Small intestine (tissue), 7 donors: ENCODE measurements around the gene UBE2J2. TPM values are rescaled to one million over a fixed set of nuclear protein-coding genes. Genes with fewer than 3 reads are reported as not detected.

Experiments
- DNase-seq, 2 donors: peaks; one replicate each; pipeline versions ENCODE4 v3.0.0 to v3.0.0-alpha.2; 2013
- FAIRE-seq: peaks from 2 replicates; lab custom pipeline; 2012; peaks lifted over from hg19 to GRCh38; lab: Jason Lieb, UNC
- H3K27ac ChIP-seq, 3 donors: one replicate each; pipeline ENCODE4 v1.5.1; 2013; ENCODE audit warnings: low read length in 2 of 3, mild to moderate bottlenecking in 2 of 3, control low read depth in 1 of 3, inconsistent platforms in 1 of 3, low read depth in 1 of 3, moderate library complexity in 1 of 3
- H3K27me3 ChIP-seq, 3 donors: one replicate each; pipeline ENCODE4 v1.6.1; 2013; ENCODE audit warnings: low read length in 3 of 3, inconsistent platforms in 1 of 3; ENCODE audit not compliant: control insufficient read depth in 3 of 3, insufficient read depth in 3 of 3
- H3K36me3 ChIP-seq, 3 donors: one replicate each; pipeline ENCODE4 v1.6.1; 2013; ENCODE audit warnings: low read length in 3 of 3, inconsistent platforms in 1 of 3, low read depth in 1 of 3, mild to moderate bottlenecking in 1 of 3, moderate library complexity in 1 of 3; ENCODE audit not compliant: control insufficient read depth in 3 of 3, insufficient read depth in 2 of 3
- H3K4me1 ChIP-seq, 3 donors: one replicate each; pipeline ENCODE4 v1.6.1; 2013; ENCODE audit warnings: low read length in 2 of 3, inconsistent platforms in 1 of 3, low read depth in 1 of 3, mild to moderate bottlenecking in 1 of 3, moderate library complexity in 1 of 3; ENCODE audit not compliant: control insufficient read depth in 3 of 3, insufficient read depth in 2 of 3
- H3K4me3 ChIP-seq, 3 donors: one replicate each; pipeline ENCODE4 v1.5.1; 2013; ENCODE audit warnings: low read length in 3 of 3, control low read depth in 1 of 3, inconsistent platforms in 1 of 3, low read depth in 1 of 3, mild to moderate bottlenecking in 1 of 3, moderate library complexity in 1 of 3
- H3K9me3 ChIP-seq, 2 donors: one replicate each; pipeline ENCODE4 v1.6.1; 2013; ENCODE audit warnings: low read depth in 1 of 2, low read length in 1 of 2; ENCODE audit not compliant: control insufficient read depth in 2 of 2, insufficient read depth in 1 of 2
- WGBS, 3 donors: extraction: QIAGEN DNeasy Blood & Tissue Kit; methylation state at CpG; one replicate each; pipeline ENCODE4 v1.1.7; 2013; 5-methylcytosine and 5-hydroxymethylcytosine counted together
- polyA plus RNA-seq, 4 donors: library from polyadenylated mRNA; stranded (reverse) in 3 of 4; unstranded in 1 of 4; fragments of 200-250 nt in 3 of 4; fragments of 120-200 nt in 1 of 4; gene quantifications; one replicate each; pipeline versions ENCODE4 v1.2.1 to v1.2.3, GENCODE V29; 2013
- donor health status: healthy with polysubstance abuse.
- donor health status: control.
- donor health status: control.
- donor health status: Bipolar disorder and iron deficiency.
- donor health status: healthy.

Gene UBE2J2
- polyA plus RNA-seq, 4 donors = 45.9 to 67.0 (median 60.7) TPM

- WGBS, 3 donors = 73 to 88% (median 83%) methylated on average over 7 to 8 of the region's 8 CpGs
- Histone ChIP-seq H3K36me3 (no peaks in the 10 kb centered on the region), H3K4me1 (peaks cover 0 to 6% (median 5%) of the 10 kb centered on the region in 3 donors), H3K27ac (no peak overlapping the region), H3K9me3 (no peaks in the 10 kb centered on the region), H3K27me3 (peaks cover 0 to 67% (median 14%) of the 10 kb centered on the region in 3 donors), H3K4me3 (no peak overlapping the region)
- no peak for FAIRE-seq
- DNase-seq = no peak
Measured at GRCh38 chr1:1204425-1204920, 69.2 kb downstream of the UBE2J2 start.

Other genes starting within 250 kb of the UBE2J2 start
- gene RNF223, start 199.5 kb downstream of the UBE2J2 start, polyA plus RNA-seq = under 1 TPM in 3 of 4 donors, not detected in 1; 0.15 to 0.45 (median 0.18) TPM
- 10 to 100 TPM in 3 of 4 donors, 1 to 10 TPM in 1; 9.2 to 19.0 (median 12.6) TPM for gene C1orf159, start 157.8 kb downstream of the UBE2J2 start, polyA plus RNA-seq
- gene TTLL10, start 100.0 kb downstream of the UBE2J2 start, polyA plus RNA-seq = under 1 TPM in 2 of 4 donors, not detected in 2; 0.21 to 0.36 TPM
- gene TNFRSF18, start 67.3 kb downstream of the UBE2J2 start, polyA plus RNA-seq = 1 to 10 TPM in 2 of 4 donors, under 1 TPM in 1, not detected in 1; 0.47 to 5.9 (median 1.8) TPM
- 1 to 10 TPM in 3 of 4 donors, not detected in 1; 1.2 to 3.5 (median 3.1) TPM for gene TNFRSF4, start 59.7 kb downstream of the UBE2J2 start, polyA plus RNA-seq
- gene SDF4, start 41.9 kb downstream of the UBE2J2 start, polyA plus RNA-seq = 100 to 1,000 TPM in 3 of 4 donors, 10 to 100 TPM in 1; 91.2 to 190 (median 151) TPM
- gene B3GALT6, start 41.6 kb downstream of the UBE2J2 start, polyA plus RNA-seq = 10 to 100 TPM in 2 of 4 donors, 1 to 10 TPM in 2; 2.7 to 13.7 (median 6.8) TPM
- gene C1QTNF12, start 27.1 kb downstream of the UBE2J2 start, polyA plus RNA-seq = 100 to 1,000 TPM in 2 of 4 donors, 10 to 100 TPM in 2; 10.6 to 203 (median 98.5) TPM
- 10 to 100 TPM in 2 of 4 donors, 1 to 10 TPM in 2; 5.2 to 37.1 (median 17.2) TPM for gene SCNN1D, start 6.6 kb upstream of the UBE2J2 start, polyA plus RNA-seq
- 10 to 100 TPM; 28.6 to 71.1 (median 50.6) TPM for gene ACAP3, start 34.1 kb upstream of the UBE2J2 start, polyA plus RNA-seq
- 10 to 100 TPM; 15.0 to 22.7 (median 18.4) TPM for gene PUSL1, start 34.7 kb upstream of the UBE2J2 start, polyA plus RNA-seq
- gene INTS11, start 50.8 kb upstream of the UBE2J2 start, polyA plus RNA-seq = 100 to 1,000 TPM in 3 of 4 donors, 10 to 100 TPM in 1; 94.9 to 331 (median 186) TPM
- gene CPTP, start 50.9 kb upstream of the UBE2J2 start, polyA plus RNA-seq = 10 to 100 TPM; 18.5 to 71.3 (median 45.1) TPM
- under 1 TPM; 0.33 to 0.99 (median 0.63) TPM for gene TAS1R3, start 57.4 kb upstream of the UBE2J2 start, polyA plus RNA-seq
- gene DVL1, start 75.6 kb upstream of the UBE2J2 start, polyA plus RNA-seq = 10 to 100 TPM; 46.7 to 88.8 (median 61.3) TPM
- 100 to 1,000 TPM in 1 of 4 donors, 10 to 100 TPM in 1, 1 to 10 TPM in 2; 2.7 to 538 (median 14.7) TPM for gene MXRA8, start 84.7 kb upstream of the UBE2J2 start, polyA plus RNA-seq
- gene AURKAIP1, start 101.4 kb upstream of the UBE2J2 start, polyA plus RNA-seq = 100 to 1,000 TPM in 3 of 4 donors, 10 to 100 TPM in 1; 88.1 to 382 (median 297) TPM
- 100 to 1,000 TPM in 3 of 4 donors, 10 to 100 TPM in 1; 71.9 to 224 (median 198) TPM for gene CCNL2, start 125.5 kb upstream of the UBE2J2 start, polyA plus RNA-seq
- 100 to 1,000 TPM; 135 to 221 (median 167) TPM for gene MRPL20, start 133.4 kb upstream of the UBE2J2 start, polyA plus RNA-seq
- gene ANKRD65, start 147.4 kb upstream of the UBE2J2 start, polyA plus RNA-seq = 1 to 10 TPM; 1.1 to 1.7 (median 1.5) TPM
- 100 to 1,000 TPM in 1 of 4 donors, 10 to 100 TPM in 1, 1 to 10 TPM in 1, under 1 TPM in 1; 0.67 to 122 (median 6.9) TPM for gene VWA1, start 161.8 kb upstream of the UBE2J2 start, polyA plus RNA-seq
- 1 to 10 TPM in 1 of 4 donors, under 1 TPM in 2, not detected in 1; 0.27 to 1.5 (median 0.66) TPM for gene ATAD3C, start 175.8 kb upstream of the UBE2J2 start, polyA plus RNA-seq
- gene ATAD3B, start 197.9 kb upstream of the UBE2J2 start, polyA plus RNA-seq = 10 to 100 TPM; 17.4 to 34.5 (median 19.4) TPM
- 10 to 100 TPM; 16.8 to 42.1 (median 25.0) TPM for gene ATAD3A, start 238.3 kb upstream of the UBE2J2 start, polyA plus RNA-seq